ENCODE data around the gene OCRL.

Gene OCRL

GRCh38 chrX:129632443-129632842 is 92.4 kb downstream of the OCRL start:
- Histone ChIP-seq H3K27me3 (ENCODE audit: low read length) (no peaks in the 10 kb centered on the region), H3K9me2 (replicated peaks; ENCODE audit: insufficient read depth, low read length) (no peaks in the 10 kb centered on the region), H3F3A (ENCODE audit: insufficient read depth) (no peaks in the 10 kb centered on the region), H2AFZ (ENCODE audit: low read depth, low read length, severe bottlenecking) (no peak overlapping the region), H4K20me1 (ENCODE audit: low read depth, low read length) (no peaks in the 10 kb centered on the region), H3K4me2 (ENCODE audit: low read depth, low read length, poor library complexity, severe bottlenecking) (no peak overlapping the region), H3K27ac (ENCODE audit: low read depth, low read length) (no peak overlapping the region), H3K4me3 (ENCODE audit: insufficient read depth, low read length, poor library complexity, severe bottlenecking) (no peak overlapping the region), H3K9me3 (ENCODE audit: insufficient read depth, low read length) (no peaks in the 10 kb centered on the region), H3K79me2 (ENCODE audit: insufficient read depth, low read length) (no peaks in the 10 kb centered on the region), H3K9ac (ENCODE audit: low read length) (no peak overlapping the region), H3K36me3 (ENCODE audit: low read length) (no peaks in the 10 kb centered on the region)
- TF ChIP-seq EZH2phosphoT487 (conservative IDR thresholded peaks at IDR 0.05; ENCODE audit: low read length) (no peak), CTCF (IDR thresholded peaks at IDR 0.05; ENCODE audit: insufficient read depth, low read length, poor library complexity, severe bottlenecking) (no peak)

- no peaks in the 10 kb centered on the region for H3K27me3 ChIP-seq (ENCODE audit: low read length)
Observed at GRCh38 chrX:129634541-129634940, 94.5 kb downstream of the OCRL start.

GRCh38 chrX:129636175-129636681 is 96.2 kb downstream of the OCRL start:
- H3K36me3 ChIP-seq (ENCODE audit: low read length), result no peaks in the 10 kb centered on the region
- TF ChIP-seq EZH2phosphoT487 (conservative IDR thresholded peaks at IDR 0.05; ENCODE audit: low read length) (no peak), CTCF (IDR thresholded peaks at IDR 0.05; ENCODE audit: insufficient read depth, low read length, poor library complexity, severe bottlenecking) (no peak)
- H3K79me2 ChIP-seq (ENCODE audit: insufficient read depth, low read length), result no peaks in the 10 kb centered on the region
- H3K9ac ChIP-seq (ENCODE audit: low read length), result no peak overlapping the region
- H3K9me2 ChIP-seq (replicated peaks; ENCODE audit: insufficient read depth, low read length), result no peaks in the 10 kb centered on the region
- no peak overlapping the region for H3K27ac ChIP-seq (ENCODE audit: low read depth, low read length)
- H3K27me3 ChIP-seq (ENCODE audit: low read length), result no peaks in the 10 kb centered on the region
- H3K4me2 ChIP-seq (ENCODE audit: low read depth, low read length, poor library complexity, severe bottlenecking), result no peak overlapping the region
- H4K20me1 ChIP-seq (ENCODE audit: low read depth, low read length), result no peaks in the 10 kb centered on the region
- no peaks in the 10 kb centered on the region for H3F3A ChIP-seq (ENCODE audit: insufficient read depth)
- H2AFZ ChIP-seq (ENCODE audit: low read depth, low read length, severe bottlenecking), result no peak overlapping the region
- no peak overlapping the region for H3K4me3 ChIP-seq (ENCODE audit: insufficient read depth, low read length, poor library complexity, severe bottlenecking)
- H3K9me3 ChIP-seq (ENCODE audit: insufficient read depth, low read length), result no peaks in the 10 kb centered on the region

More at GRCh38 chrX:129634541-129634940, 94.5 kb downstream of the OCRL start:
- Histone ChIP-seq H3K9me2 (replicated peaks; ENCODE audit: insufficient read depth, low read length) (no peaks in the 10 kb centered on the region), H3K4me2 (ENCODE audit: low read depth, low read length, poor library complexity, severe bottlenecking) (no peak overlapping the region), H3K4me3 (ENCODE audit: insufficient read depth, low read length, poor library complexity, severe bottlenecking) (no peak overlapping the region), H3K36me3 (ENCODE audit: low read length) (no peaks in the 10 kb centered on the region), H2AFZ (ENCODE audit: low read depth, low read length, severe bottlenecking) (no peak overlapping the region), H3K79me2 (ENCODE audit: insufficient read depth, low read length) (no peaks in the 10 kb centered on the region), H3K27ac (ENCODE audit: low read depth, low read length) (no peak overlapping the region), H3K9ac (ENCODE audit: low read length) (no peak overlapping the region), H3F3A (ENCODE audit: insufficient read depth) (no peaks in the 10 kb centered on the region), H4K20me1 (ENCODE audit: low read depth, low read length) (no peaks in the 10 kb centered on the region), H3K9me3 (ENCODE audit: insufficient read depth, low read length) (no peaks in the 10 kb centered on the region)
- TF ChIP-seq CTCF (IDR thresholded peaks at IDR 0.05; ENCODE audit: insufficient read depth, low read length, poor library complexity, severe bottlenecking) (no peak), EZH2phosphoT487 (conservative IDR thresholded peaks at IDR 0.05; ENCODE audit: low read length) (no peak)
